NCI-H526 (cell line): ENCODE results near the gene KLF6.

Experiments used
- DNase-seq, 2 experiments: peaks; one replicate each; lab custom pipeline; 2025; lab: John Stamatoyannopoulos, UW

Gene KLF6

DNA sequence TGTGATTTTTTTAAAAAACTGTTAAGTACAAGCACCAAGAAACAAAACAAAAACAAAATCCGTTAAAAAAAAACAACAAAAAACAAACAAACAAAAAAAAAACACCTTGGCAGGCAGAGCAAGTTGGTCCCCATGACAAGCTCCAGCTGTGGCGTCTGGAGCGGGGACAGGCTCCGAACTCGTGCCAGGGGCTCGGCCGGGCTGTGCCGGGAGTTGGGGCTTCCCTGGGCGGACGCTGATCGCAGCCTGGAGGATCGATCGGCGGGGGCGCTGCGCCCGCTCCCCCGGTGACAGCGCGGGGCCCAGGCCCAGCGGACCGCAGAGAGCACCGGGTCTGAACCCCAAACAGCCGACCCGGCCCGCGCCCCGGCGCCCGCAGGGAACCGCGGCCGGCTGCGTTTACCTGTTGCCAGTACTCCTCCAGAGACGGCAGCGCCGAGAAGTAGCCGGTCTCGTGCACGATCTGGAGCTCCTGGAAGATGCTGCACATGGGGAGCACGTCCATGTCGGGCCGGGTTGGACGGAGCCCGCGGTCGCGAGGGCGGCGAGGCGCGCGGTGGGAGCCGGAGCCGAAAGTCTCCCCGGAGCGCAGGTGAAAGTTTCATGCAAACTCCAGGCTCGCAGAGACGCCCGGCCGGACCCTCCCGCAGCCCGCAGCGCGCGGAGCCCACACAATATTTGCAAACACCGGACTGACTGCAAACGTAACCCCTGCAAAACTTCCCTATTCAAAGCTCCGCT, at the start of gene KLF6:
KLF6 (minus strand) TSS at position 700 of the 741 bp plus-strand sequence; CDS start at position 505, 195 bp downstream.
- DNase-seq = peak in 1 of 2 experiments; percentile 44

DNA sequence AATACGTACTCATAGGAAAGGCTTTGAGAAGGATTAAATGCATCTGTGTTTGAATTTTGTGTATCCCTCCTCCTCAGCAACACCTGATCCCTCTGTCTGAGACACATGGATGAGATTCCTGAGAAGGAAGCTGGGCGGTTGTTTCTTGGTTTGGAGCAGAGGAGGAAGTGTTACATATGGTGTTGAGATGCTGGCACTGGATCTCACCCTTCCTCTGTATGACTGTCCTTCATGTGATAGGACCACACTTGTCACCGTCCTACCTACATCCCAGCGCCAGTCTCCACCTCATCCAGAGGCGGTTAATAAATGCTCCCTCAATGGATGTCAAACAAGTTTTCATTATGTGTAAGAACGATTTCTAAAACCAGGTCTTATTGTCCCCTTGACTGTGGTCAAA, 49.4 kb upstream of the KLF6 start:
- no peak for DNase-seq

DNA sequence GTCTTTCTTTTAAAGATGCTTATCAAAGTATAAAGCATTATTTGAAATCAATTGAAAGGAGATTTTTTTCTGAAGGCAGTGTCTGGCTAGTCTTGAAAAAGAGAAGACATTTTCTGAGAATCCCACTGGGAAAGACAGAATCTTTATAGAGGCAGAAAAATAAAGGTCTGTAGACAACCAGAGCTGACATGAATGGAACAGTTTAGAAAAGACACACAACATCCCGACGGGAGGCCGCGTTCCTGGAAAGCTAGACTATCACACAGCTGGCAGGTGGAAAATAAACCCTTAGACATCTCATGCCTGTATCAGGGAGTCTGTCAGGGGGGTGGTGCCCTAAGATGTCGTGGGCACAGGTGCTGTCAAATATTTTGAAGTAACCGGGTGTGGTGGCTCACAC, 48.0 kb upstream of the KLF6 start:
- no peak for DNase-seq

DNA sequence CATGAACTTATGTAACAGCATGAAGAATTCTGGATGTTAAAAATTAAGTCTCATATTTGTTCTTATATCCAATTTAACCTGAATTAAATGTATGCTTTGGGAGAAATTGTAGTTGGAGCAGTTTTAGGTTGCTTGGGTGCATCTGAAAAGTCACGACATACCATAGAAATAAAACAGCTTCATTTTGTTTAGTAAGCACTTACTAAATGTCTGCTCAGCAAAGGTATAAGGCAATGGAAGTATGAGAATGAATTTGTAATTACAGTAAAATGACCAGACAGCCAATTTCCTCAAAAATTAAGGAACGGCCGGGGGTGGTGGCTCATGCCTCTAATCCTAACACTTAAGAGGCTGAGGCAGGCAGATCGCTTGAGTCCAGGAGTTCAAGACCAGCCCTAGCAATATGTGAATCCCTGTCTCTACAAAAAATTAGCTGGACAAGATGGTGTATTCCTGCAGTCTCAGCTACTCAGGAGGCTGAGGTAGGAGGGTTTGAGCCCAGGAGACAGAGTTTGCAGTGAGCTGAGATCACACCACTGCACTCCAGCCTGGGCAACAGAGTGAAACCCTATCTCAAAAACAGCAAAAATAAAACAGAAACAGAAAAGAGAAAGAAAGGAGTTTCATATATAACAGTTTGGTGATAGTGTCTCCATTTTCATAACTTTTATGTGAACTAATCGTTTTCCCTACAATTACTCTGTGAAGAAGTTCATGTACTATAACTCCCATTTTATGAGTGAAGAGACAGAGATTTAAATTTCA, 47.2 kb upstream of the KLF6 start:
- no peak for DNase-seq

DNA sequence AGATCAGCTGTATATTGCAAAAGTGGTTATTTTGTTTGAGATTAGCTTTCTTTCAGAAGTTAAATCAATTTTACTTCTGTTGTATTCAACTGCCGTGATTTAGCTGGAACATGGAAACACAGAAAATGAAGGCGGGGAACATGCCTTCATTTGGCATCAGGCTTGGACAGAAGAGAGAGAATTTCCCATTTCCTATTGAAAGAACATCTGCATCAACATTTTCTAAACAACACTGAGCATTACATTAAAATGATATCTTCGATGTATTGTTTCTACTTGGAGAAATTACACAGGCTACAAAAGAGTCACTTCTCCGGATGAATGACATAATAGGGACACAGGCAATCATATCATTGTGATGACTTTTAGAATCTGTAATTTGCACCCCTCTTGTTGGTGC, 46.6 kb upstream of the KLF6 start:
- DNase-seq = no peak

DNA sequence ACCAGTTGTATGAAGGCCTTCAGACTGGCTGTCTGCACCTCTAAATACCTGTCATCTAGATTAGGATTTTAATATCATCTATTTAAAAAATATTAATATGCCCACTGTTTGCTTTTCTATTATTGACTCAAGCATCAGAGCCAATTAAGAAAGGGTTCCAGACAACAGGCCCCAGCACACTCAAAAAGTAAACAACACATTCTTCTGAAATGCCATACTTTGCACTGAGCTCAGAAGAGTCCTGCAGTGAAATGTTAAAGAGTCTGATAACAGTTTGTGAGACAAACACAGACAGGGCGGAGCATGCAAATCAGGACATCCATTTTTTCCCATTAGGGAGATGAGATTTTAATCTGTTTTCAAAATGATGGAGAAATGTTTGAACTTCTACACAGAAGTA, 45.9 kb upstream of the KLF6 start:
- peak in 1 of 2 experiments; percentile 42 for DNase-seq

DNA sequence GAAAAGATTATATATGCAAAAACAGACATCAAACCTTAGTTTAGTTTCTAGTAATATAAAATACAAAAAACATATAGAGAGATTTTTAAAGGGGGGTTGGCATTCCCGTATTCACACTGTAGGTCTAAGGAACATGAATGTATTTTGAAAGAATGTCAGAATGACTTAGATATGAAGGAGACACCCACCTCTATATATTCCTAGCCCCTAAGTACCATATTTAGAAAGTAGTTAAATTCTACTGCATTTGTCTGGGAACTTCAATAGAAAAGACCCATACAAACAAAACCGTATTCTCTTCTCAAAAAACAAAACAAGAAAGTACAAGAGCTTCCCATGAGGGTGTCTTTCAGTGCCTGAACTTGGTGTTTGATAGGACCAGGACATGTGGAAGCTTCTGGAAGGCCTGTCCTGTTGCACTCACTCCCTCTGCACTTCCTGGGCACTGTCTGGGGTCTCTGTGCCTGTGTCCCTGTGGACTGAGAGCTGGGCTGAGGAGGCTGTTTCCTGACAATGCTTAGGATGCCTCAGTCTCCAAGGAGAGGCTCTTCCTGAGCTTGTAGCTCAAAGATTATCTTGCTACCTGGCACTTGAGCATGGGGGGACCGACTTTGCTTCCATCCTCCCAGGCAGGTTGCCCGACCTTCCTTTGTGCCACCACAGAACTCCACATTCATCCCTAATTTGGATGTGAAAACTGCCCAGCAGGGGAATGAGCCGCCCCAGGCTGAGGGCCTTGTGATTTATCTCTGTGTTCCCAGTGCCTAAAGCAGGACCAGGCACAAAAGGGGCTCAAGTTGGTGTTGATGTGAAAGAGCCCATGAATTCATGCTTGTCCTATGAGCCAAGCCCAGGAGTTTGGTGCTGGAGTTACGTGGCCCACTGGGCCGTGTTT, 44.4 kb upstream of the KLF6 start:
- DNase-seq = no peak

DNA sequence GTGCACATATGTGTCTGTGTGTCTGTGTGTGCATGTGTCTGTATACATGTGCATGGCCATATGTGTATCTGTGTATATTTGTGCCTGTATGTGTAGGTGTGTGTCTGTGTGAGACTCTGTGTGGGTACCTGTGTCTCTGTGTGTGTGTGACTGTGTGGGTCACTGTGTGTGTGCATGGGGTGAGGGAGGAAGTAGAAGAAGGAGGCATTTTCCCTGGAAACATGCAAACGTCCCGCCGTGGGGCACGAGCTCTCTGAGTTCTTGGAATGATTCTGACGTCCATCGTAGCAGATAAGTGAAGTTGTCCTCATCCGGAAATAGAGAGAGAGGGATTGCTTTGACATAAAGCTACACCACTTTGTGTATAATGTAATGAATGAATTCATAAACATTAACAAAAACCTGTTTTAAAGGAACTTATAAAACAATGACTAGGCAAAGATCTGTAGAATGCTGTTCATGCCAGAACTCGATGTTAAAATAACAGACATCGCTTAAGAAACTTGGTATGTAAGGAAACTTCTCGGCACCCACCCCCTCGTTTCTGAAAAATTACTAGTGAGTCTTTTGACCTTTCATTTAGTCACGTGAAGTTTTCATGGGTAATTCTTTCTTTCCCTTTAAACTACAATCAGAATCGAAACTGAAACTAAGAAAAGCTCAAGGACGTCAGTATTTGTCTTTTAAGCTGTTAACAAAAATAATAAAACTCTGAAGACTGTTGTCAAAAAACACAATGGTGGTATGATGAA, 43.6 kb upstream of the KLF6 start:
- no peak for DNase-seq

DNA sequence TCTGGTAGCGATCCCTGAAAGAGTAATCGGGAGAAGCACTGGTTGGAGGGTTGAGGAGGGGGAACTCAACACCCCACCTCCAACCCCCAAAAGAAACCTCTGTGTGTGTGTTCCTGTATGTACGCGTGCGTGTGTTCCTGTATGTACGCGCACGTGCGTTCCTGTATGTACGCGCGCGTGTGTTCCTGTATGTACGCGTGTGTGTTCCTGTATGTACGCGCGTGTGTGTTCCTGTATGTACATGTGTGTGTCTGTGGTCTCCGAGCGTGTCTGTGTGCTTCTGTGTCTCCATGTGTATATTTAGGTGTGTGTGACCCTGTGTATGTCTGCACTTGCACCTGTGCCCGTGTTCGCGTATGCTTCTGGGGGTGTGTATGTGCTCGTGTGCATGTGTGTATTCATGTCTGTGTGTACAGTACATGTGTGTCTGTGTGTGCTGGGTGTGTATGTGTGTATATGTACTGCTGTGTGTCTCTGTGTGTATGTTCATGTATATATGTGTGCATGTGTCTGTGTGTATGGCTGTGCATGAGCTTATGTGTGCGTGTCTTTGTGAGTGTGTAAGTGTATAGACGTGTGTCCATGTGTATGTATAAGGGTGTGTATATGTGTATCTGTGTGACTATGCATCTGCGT, 42.9 kb upstream of the KLF6 start:
- no peak for DNase-seq

DNA sequence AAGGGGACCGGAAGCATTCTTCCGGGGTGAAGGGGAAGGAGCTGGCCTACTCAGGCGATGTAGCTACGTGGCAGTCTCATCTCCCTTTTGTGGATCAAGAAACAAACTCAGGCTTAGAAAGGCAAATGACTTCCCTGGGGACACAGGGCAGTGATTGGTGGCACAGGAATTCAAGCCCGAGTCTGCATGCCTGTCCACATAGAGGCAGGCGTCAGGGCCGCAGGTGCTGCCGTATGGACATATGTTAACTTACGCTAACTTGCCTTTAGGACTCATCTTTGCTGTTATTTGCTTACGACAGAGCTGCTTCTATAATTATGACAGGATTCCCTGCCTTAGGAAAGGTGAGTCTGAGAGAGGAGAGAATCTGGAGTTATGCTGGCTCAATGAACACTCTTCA, 42.3 kb upstream of the KLF6 start:
- no peak for DNase-seq

DNA sequence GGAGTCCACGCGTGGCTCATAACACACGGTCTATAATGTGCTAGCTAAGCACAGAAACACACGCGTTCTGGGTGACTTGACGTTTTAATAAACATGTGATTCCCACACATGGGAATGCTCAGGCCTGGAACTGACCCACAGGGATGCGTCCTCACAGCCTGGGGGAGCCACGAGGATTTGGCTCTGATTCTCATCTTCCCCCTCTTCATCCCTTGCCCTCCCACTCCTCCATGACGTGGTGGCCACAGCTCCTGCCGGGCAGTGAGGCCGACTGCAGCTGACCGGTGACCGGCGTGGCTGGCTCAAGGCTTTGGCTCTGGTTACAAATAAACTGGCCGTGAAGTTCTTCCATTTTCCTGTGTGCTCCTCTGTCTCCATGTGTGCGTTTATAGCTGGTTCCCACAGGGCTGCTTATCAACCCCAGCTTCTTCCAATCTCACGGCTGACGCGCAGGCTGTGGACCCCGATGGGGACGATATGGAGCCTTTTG, 40.9 kb upstream of the KLF6 start:
- DNase-seq = no peak

DNA sequence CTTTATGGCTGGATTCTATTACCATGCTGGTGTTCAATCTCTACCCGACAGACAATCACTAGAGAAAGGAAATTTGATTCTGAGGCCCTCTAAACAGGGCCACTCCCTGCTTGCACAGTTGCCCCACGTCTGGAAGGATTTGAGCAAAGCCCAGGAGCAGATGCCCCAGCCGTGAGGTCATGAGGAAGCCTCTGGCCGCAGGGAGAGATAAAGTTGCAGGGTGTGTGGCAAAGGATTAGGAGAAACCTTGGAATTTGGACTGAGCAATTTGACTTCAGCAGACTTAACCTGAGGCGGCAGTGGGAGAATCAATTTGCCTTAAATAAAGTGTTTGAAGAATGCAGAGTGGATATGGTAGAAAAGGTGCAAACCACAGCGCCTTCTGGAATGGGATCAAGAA, 40.2 kb upstream of the KLF6 start:
- no peak for DNase-seq

DNA sequence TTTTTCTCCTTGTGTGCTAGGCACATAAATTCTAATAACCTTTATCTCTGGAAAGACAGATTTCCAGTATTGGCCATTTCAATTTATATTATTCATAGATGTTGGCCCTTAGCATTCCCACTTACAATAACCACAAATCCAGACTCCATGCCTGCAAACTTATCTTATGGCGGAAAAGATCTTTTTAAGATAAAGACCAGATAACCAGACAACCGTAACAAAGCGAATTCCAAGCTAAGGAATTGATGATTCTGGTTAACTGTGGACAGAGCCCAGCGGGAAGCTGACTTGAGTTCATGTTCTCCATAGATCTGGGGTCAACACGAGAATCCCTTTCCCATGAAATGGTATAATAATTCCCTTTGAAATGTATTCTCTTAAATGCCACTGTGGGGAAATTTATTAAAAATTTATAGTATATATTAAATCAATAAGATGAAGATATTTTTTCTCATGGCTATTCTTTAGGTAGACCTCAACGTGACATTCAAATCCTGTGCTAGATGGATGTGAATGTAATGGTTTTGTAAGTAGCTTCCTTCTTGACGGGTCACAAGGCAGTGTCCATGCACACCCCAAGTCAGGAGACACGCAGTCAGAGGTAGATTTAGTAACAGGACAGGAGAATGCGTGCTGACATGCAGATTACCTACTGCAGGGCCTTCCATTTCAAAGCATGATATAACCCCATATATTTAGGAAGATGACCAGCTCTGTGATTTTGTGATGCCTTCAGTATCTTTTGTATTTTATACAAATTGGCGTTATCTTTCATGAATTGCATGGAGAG, 37.7 kb upstream of the KLF6 start:
- DNase-seq = no peak

DNA sequence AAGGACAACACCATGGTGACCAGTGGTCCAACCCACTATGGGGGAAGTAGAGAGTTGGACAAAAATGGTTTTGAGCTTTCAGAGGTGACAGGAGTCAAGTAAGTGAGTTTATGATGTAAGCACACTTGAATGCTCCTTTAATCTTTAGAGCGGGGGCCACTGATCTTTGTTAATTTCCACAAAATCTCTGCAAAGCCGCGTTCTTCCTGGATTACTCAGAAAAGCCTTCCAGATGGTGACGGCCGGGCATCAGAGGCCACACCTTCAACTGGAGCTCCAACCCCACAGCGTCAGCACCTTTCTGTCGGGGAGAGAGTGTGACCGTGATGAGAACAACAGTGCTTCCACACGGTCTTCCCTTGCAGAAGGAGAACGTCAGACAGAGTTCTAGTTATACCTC, 35.2 kb upstream of the KLF6 start:
- no peak for DNase-seq

DNA sequence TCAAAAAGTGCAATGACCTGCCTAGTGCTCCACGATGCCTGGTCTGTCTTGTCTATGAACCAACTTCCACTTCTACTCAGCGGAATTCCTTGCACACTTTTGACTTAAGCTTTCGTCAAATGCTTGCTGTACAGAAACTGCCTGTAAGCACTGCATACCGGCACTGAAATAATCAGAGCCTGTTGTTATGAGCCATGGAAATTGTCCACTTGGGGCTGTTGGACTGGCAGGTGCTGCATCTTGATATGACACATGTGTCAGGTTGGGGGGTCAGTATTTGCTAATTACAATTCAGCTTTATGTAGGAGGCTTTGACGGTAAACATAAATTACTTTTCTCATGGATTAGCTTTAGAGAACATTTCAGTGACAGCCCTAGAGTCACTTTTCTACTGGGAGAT, 32.0 kb upstream of the KLF6 start:
- DNase-seq = no peak

DNA sequence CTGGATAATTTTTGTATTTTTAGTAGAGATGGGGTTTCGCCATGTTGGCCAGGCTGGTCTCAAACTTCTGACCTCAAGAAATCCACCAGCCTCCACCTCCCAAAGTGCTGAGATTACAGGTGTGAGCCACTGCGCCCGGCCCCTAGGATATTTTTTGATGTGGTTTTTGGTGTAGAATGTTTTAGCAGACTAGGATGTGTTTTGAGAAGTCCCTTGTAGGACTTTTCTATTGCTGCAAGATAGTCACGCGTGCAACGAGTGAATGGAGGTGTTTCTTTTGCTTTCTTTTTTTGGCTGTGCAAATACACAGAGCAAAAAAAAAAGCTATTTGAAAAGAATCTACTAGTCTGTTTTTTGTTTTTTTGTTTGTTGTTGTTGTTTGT, 29.8 kb upstream of the KLF6 start:
- DNase-seq = no peak

DNA sequence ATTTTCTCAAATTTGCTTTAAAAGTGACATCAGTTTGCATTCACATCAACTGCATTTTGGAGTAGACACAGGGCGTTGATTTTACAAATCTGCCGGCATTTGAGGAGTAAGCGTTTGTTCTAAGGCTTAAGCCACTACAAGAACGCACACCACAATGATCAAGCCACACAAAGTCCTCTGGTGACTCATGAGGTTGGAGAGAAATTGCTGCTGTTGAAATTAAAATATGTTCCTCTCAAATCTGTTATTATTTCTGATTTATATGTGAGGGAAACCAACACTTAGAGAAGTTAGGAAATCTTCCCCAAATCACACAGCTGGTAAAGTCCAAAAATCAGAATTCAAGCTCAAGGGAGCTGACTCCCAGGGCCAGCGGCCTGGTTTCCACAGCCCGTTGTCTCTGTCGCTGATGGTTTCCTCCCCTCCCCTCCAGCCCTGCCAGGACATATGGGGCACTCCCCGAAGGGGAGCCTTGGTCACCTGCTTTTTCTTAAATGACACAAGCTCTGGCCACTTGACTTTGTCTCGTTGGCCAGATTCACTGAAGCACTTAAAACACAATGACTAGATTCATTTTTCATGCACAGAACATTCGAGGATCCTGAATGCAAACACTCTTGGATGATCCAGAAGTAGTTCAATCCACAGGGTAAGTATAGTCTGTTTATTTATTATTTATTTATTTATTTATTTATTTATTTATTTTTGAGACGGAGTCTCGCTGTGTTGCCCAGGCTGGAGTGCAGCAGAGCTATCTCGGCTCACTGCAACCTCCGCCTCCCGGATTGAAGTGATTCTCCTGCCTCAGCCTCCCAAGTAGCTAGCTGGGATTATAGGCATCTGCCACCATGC, 29.2 kb upstream of the KLF6 start:
- DNase-seq = no peak

DNA sequence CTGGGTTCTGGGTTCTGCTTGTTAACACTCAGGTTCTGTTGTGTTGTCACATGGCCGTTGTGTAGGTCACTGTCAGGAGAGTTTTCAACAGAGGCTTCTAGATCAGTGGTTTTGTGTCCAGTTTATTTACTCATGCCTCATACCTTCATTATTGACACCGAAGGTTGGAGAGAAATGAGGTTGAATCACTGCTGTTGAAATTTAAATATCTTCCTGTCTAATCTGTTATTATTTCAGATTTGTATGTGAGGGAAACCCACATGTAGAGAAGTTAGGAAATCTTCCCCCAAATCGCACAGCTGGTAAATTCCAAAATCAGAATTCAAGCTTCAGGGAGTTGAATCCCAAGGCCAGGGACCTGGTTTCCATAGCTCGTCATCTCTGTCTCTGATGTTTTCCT, 28.3 kb upstream of the KLF6 start:
- no peak for DNase-seq

DNA sequence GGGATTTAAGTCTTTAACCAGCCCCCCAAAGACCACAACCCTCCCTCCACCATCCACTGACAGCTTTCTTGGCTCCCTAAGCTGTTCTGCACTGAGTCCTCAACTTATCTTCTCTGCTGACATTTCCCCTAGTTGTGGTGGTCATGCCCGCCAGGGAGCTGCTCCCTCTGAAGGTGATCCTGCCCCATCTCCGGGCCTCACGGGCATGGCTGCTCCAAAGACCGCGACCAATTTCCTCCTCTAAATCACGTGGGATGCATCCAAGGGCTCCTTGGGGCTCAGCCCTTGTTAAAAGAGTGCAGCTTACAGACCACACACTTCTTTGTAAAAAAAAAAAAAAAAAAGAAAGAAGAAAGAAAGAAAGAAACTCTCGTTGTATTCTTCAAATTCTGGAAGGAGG, 27.1 kb upstream of the KLF6 start:
- DNase-seq = no peak
